ENCODE measurements around the gene ATP5ME.

Gene ATP5ME

DNA sequence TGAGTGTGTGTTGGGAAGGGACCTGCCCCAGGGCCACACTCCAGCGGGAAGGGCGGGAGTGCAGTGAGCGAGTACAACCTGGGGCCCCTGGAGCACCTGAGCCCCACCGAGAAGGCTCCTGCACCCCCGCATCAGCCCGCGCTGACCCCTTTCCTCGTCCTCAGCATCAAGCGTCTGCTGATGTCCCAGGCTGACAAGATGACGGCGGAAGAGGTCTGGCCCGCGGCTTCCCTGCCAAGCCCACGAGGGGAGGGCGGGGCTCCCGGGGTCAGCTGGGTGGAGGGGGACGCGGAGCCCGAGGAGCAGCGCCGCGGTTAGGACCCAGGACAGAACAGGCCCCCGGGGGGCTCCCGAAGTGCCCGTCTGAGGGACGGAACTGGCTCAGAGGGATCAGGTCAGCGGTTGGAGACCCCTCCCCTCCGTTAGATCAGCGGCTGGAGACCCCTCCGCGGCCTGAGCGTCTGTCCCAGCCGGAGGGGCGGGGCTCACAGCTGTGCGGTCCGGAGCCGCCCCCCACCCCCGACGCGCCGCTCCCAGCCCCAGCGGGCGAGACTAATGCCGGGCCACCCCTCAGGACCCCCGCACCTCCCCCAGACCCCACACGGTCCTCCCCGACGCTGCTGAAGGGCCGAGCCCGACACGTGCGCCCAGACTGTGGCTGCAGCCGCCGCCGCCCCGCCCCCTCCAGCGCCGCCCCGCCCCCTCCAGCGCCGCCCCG is 7.0 kb upstream of the ATP5ME start:
- Histone ChIP-seq H3K27ac (ENCODE audit: low read length) (no peak overlapping the region), H3K4me3 (ENCODE audit: low read depth in 1 of 2, low read length in 2 of 2) (peak overlapping the region in 1 of 2 donors; percentile 62), H3K4me1 (ENCODE audit: control insufficient read depth in 1 of 2, insufficient read depth in 2 of 2, low read length in 2 of 2) (peaks cover 0 to 20% of the 10 kb centered on the region in 2 donors)

DNA sequence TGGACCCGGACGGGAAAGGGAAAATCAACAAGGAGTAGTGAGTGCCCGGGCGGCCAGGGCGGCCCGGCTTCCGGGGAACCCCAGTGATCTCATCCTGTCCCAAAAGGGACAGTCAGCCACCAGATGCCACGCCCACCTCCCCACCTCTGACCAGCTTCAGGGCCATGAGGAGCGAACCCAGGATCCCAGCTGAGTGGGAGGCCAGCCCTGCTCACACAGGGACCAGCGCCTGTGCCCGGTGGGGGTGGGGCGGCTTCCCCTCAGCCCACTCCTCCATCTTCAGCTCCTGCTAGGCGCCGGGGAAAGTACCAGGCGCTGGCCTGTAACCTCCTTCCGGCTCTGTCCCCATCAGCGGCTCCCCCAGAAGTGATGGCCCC is 6.5 kb upstream of the ATP5ME start:
- H3K4me3 ChIP-seq (ENCODE audit: low read depth in 1 of 2, low read length in 2 of 2) = peak overlapping the region in 1 of 2 donors; percentile 62

More for the DNA sequence above, 7.0 kb upstream of the ATP5ME start:
- no peaks in the 10 kb centered on the region for H3K9me3 ChIP-seq (ENCODE audit: control insufficient read depth in 1 of 2, low read length in 2 of 2)
- H3K36me3 ChIP-seq (ENCODE audit: control insufficient read depth in 1 of 2, insufficient read depth in 2 of 2, low read length in 2 of 2) = no peaks in the 10 kb centered on the region
- no peaks in the 10 kb centered on the region for H3K27me3 ChIP-seq (ENCODE audit: low read depth, low read length)

DNA sequence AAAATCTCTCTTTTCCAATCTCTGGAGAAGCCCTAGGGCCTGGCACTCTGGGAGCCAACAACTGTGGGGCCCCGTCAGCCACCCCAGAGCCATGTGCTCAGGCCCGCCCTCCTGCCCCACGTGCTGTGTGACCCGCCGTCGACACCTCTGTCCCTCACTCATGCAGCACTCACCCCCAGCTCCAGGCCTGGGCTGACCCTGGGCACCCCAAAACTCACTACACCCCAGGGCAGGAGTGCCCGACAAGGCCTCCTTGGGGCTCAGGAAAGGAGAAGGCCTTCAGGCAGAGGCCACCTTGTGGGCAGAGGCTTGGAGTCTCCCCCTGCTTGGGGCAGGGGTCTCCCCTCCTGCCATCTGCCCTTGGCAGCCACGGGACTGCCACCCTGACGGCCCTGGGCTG is 6.0 kb upstream of the ATP5ME start:
- Histone ChIP-seq H3K36me3 (ENCODE audit: control insufficient read depth in 1 of 2, insufficient read depth in 2 of 2, low read length in 2 of 2) (no peaks in the 10 kb centered on the region), H3K9me3 (ENCODE audit: control insufficient read depth in 1 of 2, low read length in 2 of 2) (no peaks in the 10 kb centered on the region), H3K4me3 (ENCODE audit: low read depth in 1 of 2, low read length in 2 of 2) (peak overlapping the region in 1 of 2 donors; percentile 62), H3K4me1 (ENCODE audit: control insufficient read depth in 1 of 2, insufficient read depth in 2 of 2, low read length in 2 of 2) (peaks cover 4 to 28% of the 10 kb centered on the region in 2 donors), H3K27me3 (ENCODE audit: low read depth, low read length) (no peaks in the 10 kb centered on the region), H3K27ac (ENCODE audit: low read length) (no peak overlapping the region)

More for the DNA sequence above, 6.5 kb upstream of the ATP5ME start:
- Histone ChIP-seq H3K27me3 (ENCODE audit: low read depth, low read length) (no peaks in the 10 kb centered on the region), H3K9me3 (ENCODE audit: control insufficient read depth in 1 of 2, low read length in 2 of 2) (no peaks in the 10 kb centered on the region), H3K36me3 (ENCODE audit: control insufficient read depth in 1 of 2, insufficient read depth in 2 of 2, low read length in 2 of 2) (no peaks in the 10 kb centered on the region), H3K4me1 (ENCODE audit: control insufficient read depth in 1 of 2, insufficient read depth in 2 of 2, low read length in 2 of 2) (peaks cover 0 to 24% of the 10 kb centered on the region in 2 donors), H3K27ac (ENCODE audit: low read length) (no peak overlapping the region)

DNA sequence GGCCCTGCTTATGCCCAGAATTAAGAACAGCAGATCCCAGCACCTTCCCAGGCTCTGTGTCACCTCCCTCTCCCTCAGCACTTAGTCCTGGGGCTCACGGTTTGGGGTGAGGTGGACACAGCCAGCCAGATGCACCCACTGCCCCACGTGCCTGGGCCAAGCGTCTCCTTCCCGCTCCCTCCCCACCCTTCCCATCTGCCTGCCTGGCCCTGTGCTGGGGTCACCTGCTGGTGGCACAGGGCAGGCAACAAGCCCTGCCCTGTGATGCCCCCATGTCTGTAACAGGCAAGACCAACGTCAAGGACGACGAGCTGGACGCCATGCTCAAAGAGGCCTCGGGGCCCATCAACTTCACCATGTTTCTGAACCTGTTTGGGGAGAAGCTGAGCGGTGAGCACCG is 5.6 kb upstream of the ATP5ME start:
- H3K4me1 ChIP-seq (ENCODE audit: control insufficient read depth in 1 of 2, insufficient read depth in 2 of 2, low read length in 2 of 2) = peaks cover 6 to 30% of the 10 kb centered on the region in 2 donors
- no peaks in the 10 kb centered on the region for H3K9me3 ChIP-seq (ENCODE audit: control insufficient read depth in 1 of 2, low read length in 2 of 2)
- no peak overlapping the region for H3K4me3 ChIP-seq (ENCODE audit: low read depth in 1 of 2, low read length in 2 of 2)
- no peaks in the 10 kb centered on the region for H3K27me3 ChIP-seq (ENCODE audit: low read depth, low read length)
- H3K36me3 ChIP-seq (ENCODE audit: control insufficient read depth in 1 of 2, insufficient read depth in 2 of 2, low read length in 2 of 2) = no peaks in the 10 kb centered on the region
- H3K27ac ChIP-seq (ENCODE audit: low read length) = no peak overlapping the region

DNA sequence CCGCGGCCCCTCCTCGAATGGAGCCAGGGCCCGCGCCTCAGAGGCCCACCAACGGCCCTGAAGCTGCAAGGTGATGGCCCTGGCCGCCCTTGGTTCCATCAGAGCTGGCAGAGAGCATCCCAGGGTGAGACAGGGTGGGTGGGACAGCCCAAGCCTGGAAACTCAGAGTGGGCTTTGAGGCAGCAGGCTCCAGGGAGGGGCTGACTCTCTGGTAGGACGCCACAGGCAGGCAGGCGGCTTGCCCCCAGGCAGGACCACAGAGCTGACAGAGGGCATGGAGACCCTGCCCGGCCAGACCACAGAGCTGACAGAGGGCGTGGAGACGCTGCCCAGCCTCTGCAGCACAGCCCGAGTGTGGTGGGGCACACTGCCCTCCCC is 5.0 kb upstream of the ATP5ME start:
- Histone ChIP-seq H3K36me3 (ENCODE audit: control insufficient read depth in 1 of 2, insufficient read depth in 2 of 2, low read length in 2 of 2) (no peaks in the 10 kb centered on the region), H3K4me1 (ENCODE audit: control insufficient read depth in 1 of 2, insufficient read depth in 2 of 2, low read length in 2 of 2) (peaks cover 6 to 30% of the 10 kb centered on the region in 2 donors), H3K27me3 (ENCODE audit: low read depth, low read length) (no peaks in the 10 kb centered on the region), H3K9me3 (ENCODE audit: control insufficient read depth in 1 of 2, low read length in 2 of 2) (no peaks in the 10 kb centered on the region), H3K27ac (ENCODE audit: low read length) (no peak overlapping the region), H3K4me3 (ENCODE audit: low read depth in 1 of 2, low read length in 2 of 2) (no peak overlapping the region)

DNA sequence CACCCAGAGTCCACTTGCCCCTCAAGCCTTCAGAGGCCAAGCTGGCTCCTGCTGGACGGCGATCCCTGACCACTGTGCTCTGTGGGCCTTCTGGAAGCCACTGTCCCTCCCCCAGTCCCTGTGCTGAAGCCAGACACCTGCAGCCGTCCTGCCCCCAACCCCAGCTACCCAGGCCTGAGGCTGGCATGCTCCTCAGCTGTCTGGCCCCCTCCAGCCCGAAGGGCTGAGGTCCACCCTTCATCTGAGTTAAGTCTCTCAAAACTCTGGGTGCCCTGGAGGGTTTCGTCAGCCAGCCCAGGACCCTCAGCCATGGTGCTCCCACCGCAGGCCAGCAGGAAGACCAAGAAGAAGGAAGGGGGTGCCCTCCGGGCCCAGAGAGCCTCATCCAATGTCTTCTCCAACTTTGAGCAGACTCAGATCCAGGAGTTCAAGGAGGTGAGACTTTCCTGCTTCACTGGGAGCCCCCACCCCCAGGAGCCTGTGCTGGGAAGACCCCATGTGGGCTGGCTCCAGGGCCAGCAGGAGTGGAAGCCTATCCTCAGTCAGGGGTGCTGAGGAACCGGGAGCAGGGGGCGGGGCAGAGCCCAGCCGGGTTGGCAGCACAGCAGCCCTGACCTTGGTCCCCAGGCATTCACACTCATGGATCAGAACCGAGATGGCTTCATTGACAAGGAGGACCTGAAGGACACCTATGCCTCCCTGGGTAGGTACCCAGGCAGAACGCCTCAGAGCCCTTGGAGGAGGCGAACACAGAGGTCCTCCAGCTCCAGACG is 4.4 kb upstream of the ATP5ME start:
- Histone ChIP-seq H3K4me3 (ENCODE audit: low read depth in 1 of 2, low read length in 2 of 2) (no peak overlapping the region), H3K9me3 (ENCODE audit: control insufficient read depth in 1 of 2, low read length in 2 of 2) (no peaks in the 10 kb centered on the region), H3K27ac (ENCODE audit: low read length) (no peak overlapping the region), H3K27me3 (ENCODE audit: low read depth, low read length) (no peaks in the 10 kb centered on the region), H3K36me3 (ENCODE audit: control insufficient read depth in 1 of 2, insufficient read depth in 2 of 2, low read length in 2 of 2) (no peaks in the 10 kb centered on the region), H3K4me1 (ENCODE audit: control insufficient read depth in 1 of 2, insufficient read depth in 2 of 2, low read length in 2 of 2) (peaks cover 7 to 30% of the 10 kb centered on the region in 2 donors)

DNA sequence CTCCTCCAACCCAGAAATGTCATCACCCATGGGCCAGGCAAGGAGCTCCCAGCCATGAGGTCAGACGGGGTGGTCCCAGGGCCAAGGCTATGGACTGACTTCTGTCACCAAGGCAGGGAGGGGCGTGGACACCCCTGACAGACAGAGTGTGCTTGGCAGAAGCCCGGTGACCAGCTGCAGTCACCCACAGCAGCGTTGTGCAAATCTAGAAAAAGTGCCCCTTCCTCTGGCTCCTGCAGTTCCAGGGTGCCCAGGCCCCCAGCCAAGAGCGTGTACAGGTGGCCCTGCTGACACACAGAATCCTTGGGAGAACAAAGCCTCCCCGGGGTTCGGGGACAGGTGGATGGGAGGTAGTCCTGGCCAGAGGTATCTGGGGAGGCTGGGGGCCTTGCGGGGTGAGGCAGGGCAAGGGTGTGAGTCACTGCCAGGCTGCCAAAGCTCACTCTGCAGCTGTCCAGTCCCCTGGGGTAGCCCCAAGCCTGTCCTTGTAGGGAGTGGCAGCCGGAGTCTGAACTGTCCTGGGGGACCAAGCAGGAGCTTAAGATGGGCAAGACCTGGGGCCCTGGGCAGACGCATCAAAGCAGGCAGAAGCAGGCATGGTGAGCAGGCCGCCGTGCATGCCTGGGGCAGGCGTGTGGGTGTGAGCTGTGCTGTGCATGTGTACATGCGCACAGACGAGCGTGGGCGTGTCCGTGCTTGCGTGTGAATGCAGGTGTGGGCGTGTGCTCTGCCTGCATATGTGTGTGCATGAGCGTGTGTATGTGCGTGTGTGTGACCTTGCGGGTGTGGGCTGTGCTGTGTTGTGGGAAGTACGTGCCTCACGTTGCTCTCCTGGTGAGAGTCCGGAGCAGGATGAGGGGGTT is 3.6 kb upstream of the ATP5ME start:
- H3K4me1 ChIP-seq (ENCODE audit: control insufficient read depth in 1 of 2, insufficient read depth in 2 of 2, low read length in 2 of 2) = peaks cover 12 to 33% of the 10 kb centered on the region in 2 donors
- H3K9me3 ChIP-seq (ENCODE audit: control insufficient read depth in 1 of 2, low read length in 2 of 2) = no peaks in the 10 kb centered on the region
- H3K27ac ChIP-seq (ENCODE audit: low read length) = no peak overlapping the region
- peaks cover 0 to 1% of the 10 kb centered on the region in 2 donors for H3K36me3 ChIP-seq (ENCODE audit: control insufficient read depth in 1 of 2, insufficient read depth in 2 of 2, low read length in 2 of 2)
- no peaks in the 10 kb centered on the region for H3K27me3 ChIP-seq (ENCODE audit: low read depth, low read length)
- H3K4me3 ChIP-seq (ENCODE audit: low read depth in 1 of 2, low read length in 2 of 2) = no peak overlapping the region

DNA sequence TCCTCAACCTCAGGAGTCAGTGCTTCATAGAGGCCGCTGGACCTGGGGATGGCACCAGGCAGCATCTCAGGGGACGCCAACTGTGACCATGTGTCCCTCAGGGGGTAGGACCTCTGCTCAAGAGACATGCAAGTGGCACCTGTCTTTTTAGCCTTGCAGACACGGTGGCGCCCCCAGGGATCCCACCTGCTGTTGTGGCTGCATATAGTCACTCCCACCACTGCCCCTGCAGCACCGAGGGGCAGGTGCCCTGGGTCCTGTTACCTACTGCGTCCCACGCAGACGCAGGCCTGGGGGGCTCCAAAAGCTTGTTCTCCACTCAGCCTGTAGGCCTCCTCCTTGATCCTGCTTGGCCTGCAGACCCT is 2.8 kb upstream of the ATP5ME start:
- H3K9me3 ChIP-seq (ENCODE audit: control insufficient read depth in 1 of 2, low read length in 2 of 2) = no peaks in the 10 kb centered on the region
- H3K36me3 ChIP-seq (ENCODE audit: control insufficient read depth in 1 of 2, insufficient read depth in 2 of 2, low read length in 2 of 2) = peaks cover 5 to 9% of the 10 kb centered on the region in 2 donors
- peaks cover 12 to 33% of the 10 kb centered on the region in 2 donors for H3K4me1 ChIP-seq (ENCODE audit: control insufficient read depth in 1 of 2, insufficient read depth in 2 of 2, low read length in 2 of 2)
- H3K27me3 ChIP-seq (ENCODE audit: low read depth, low read length) = no peaks in the 10 kb centered on the region
- H3K27ac ChIP-seq (ENCODE audit: low read length) = no peak overlapping the region
- H3K4me3 ChIP-seq (ENCODE audit: low read depth in 1 of 2, low read length in 2 of 2) = no peak overlapping the region

DNA sequence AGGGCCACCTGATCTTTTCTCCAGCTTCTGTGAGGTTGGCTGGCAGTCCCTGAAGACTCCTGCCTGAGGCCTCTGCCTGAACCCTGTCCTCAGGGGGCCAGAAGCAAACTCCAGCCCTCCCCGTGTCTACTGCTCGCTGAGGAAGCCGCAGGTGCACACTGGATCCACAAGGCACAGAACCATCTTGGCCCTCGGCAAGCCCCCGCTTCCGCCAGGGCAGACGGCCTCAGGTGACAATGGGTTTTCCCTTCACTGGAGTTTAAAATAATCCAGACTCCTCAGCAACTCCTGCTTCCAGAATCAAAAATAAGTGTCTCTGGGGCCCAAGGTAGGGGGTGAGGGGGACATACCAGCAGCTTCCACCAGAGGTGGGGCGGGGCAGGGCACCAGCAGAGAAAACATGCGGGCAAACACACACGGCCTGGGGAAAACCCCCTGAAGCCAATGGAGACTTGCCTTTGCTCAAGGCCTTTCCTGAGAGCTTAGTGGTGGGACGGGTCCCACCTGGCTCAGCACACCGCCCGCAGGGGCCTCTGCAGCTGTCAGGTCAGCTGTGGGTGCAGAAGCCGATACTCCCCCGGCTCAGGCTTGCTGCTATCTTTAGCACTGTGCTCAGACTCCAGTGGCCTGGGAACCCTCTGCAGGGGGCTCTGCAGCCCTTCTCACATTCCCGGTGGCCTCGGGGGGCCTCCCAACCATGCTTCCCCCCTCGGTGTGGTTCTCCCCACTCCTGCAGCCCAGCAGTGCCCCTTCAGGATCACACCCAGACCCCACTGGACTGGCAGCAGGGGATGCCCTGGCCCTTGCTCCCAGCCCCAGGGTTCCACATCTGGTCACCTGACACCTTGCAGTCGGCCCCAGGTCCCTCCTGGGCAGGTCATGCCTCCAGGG is 2.1 kb upstream of the ATP5ME start:
- H3K27ac ChIP-seq (ENCODE audit: low read length) = no peak overlapping the region
- H3K9me3 ChIP-seq (ENCODE audit: control insufficient read depth in 1 of 2, low read length in 2 of 2) = no peaks in the 10 kb centered on the region
- H3K27me3 ChIP-seq (ENCODE audit: low read depth, low read length) = no peaks in the 10 kb centered on the region
- H3K36me3 ChIP-seq (ENCODE audit: control insufficient read depth in 1 of 2, insufficient read depth in 2 of 2, low read length in 2 of 2) = peaks cover 10 to 16% of the 10 kb centered on the region in 2 donors
- H3K4me3 ChIP-seq (ENCODE audit: low read depth in 1 of 2, low read length in 2 of 2) = no peak overlapping the region
- peaks cover 12 to 32% of the 10 kb centered on the region in 2 donors for H3K4me1 ChIP-seq (ENCODE audit: control insufficient read depth in 1 of 2, insufficient read depth in 2 of 2, low read length in 2 of 2)

DNA sequence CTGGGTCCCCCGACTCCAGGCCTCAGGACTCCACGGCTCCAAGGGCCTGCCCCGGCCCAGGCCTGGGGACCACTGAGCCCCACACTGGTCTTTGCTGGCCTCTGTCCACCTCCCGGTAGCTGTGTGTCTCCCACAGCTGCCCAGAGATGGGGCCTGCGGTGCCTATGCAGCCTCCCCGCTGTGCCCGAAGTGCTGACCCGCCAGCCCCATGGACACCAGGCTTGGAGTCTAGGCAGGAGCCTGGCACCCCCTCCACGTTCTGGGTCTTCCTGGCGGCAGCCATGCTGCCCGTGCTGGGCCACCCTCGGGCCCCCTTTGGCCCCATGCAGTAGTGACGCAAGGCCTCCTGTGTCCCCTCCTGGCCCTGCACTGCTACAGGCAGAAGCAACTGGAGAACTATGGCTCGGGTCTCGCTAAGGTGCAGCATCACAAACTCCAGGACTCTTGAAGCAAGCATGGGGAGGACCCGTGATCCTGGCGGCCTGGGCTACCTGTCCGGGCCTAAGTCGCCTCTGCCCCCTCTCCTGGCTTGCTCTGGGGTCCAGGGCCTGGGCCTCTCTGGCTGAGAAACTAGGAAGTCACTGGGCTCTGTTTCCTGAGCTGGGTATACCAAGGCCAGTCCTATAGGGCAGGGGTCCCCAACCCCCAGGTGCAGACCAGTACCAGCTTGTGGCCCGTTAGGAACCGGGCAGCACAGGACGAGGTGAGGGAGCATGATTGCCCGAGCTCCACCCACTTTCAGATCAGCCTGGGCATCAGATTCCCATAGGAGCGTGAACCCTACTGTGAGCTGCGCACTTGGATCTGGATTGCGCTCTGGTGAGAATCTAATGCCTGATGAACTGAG is 1.2 kb upstream of the ATP5ME start:
- Histone ChIP-seq H3K27me3 (ENCODE audit: low read depth, low read length) (no peaks in the 10 kb centered on the region), H3K9me3 (ENCODE audit: control insufficient read depth in 1 of 2, low read length in 2 of 2) (no peaks in the 10 kb centered on the region), H3K27ac (ENCODE audit: low read length) (peak overlapping the region; percentile 90), H3K4me3 (ENCODE audit: low read depth in 1 of 2, low read length in 2 of 2) (peak overlapping the region; percentile 74 to 95), H3K36me3 (ENCODE audit: control insufficient read depth in 1 of 2, insufficient read depth in 2 of 2, low read length in 2 of 2) (peaks cover 15 to 19% of the 10 kb centered on the region in 2 donors), H3K4me1 (ENCODE audit: control insufficient read depth in 1 of 2, insufficient read depth in 2 of 2, low read length in 2 of 2) (peaks cover 12 to 22% of the 10 kb centered on the region in 2 donors)

Measured in muscle layer of duodenum (tissue), 2 donors.